Tibial nerve (tissue), 4 donors: ENCODE results near the gene FRYL.

Experiments used
- EP300 ChIP-seq, 2 donors: sonication (generic); formaldehyde crosslinking; IDR thresholded peaks; one replicate each; pipeline ENCODE4 v1.6.1; 2017; ENCODE audit warnings: antibody characterized with exemption in 2 of 2, mild to moderate bottlenecking in 1 of 2
- POLR2A ChIP-seq, 2 donors: fragments of 450-650 bp; IDR thresholded peaks; one replicate each; pipeline ENCODE4 v1.6.1; 2017; ENCODE audit warnings: antibody characterized with exemption in 2 of 2, mild to moderate bottlenecking in 2 of 2, moderate library complexity in 2 of 2
- TF ChIP-seq, protein P1 (sequence below), 5 experiments: fragments of 200-600 bp in 3 of 5; fragments of 450-650 bp in 2 of 5; sonication (generic) in 3 of 5; IDR thresholded peaks; one replicate each; pipeline ENCODE4 v1.5.1; 2016 to 2019; ENCODE audit warnings: antibody characterized with exemption in 5 of 5, mild to moderate bottlenecking in 3 of 5, moderate library complexity in 2 of 5

DNA sequence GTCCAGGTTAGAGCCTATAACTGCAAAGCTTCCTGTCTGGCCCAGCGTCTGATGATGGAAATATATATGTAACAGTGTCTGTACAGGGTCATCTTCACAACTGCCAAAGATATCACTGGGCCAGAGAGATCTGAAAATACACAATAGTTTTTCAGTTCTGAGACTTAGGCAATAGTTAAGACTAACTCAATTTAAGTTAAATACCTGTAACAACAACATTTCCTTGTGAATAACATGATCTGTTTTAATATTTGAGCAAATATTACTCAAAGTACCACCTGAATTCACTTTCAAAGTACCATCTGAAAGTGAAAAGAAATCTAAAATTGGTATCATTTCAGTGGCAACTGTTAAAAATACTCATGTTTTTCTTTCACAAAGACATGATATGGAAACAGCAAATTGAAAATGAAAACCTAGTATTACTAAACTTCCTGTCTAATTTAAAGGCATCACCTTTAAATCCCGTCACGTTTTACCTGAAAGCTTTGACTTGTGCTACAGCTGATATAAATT, 280.5 kb downstream of the FRYL start:
- TF ChIP-seq, protein P1, sequence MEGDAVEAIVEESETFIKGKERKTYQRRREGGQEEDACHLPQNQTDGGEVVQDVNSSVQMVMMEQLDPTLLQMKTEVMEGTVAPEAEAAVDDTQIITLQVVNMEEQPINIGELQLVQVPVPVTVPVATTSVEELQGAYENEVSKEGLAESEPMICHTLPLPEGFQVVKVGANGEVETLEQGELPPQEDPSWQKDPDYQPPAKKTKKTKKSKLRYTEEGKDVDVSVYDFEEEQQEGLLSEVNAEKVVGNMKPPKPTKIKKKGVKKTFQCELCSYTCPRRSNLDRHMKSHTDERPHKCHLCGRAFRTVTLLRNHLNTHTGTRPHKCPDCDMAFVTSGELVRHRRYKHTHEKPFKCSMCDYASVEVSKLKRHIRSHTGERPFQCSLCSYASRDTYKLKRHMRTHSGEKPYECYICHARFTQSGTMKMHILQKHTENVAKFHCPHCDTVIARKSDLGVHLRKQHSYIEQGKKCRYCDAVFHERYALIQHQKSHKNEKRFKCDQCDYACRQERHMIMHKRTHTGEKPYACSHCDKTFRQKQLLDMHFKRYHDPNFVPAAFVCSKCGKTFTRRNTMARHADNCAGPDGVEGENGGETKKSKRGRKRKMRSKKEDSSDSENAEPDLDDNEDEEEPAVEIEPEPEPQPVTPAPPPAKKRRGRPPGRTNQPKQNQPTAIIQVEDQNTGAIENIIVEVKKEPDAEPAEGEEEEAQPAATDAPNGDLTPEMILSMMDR (IDR thresholded peaks at IDR 0.05), result no peak
- no peak for TF ChIP-seq EP300 (IDR thresholded peaks at IDR 0.05)
- TF ChIP-seq POLR2A (IDR thresholded peaks at IDR 0.05), result no peak
